ENCODE data around the gene TNFRSF25. TPM values are rescaled to one million over a fixed set of nuclear protein-coding genes. Genes with fewer than 3 reads are reported as not detected.

The TNFRSF25 gene
- total and polyA plus RNA-seq, 2 donors (not counting 3 experiments of a cell fraction or from before 2014, with no cell fraction given) = 33.9 to 38.8 TPM

DNA sequence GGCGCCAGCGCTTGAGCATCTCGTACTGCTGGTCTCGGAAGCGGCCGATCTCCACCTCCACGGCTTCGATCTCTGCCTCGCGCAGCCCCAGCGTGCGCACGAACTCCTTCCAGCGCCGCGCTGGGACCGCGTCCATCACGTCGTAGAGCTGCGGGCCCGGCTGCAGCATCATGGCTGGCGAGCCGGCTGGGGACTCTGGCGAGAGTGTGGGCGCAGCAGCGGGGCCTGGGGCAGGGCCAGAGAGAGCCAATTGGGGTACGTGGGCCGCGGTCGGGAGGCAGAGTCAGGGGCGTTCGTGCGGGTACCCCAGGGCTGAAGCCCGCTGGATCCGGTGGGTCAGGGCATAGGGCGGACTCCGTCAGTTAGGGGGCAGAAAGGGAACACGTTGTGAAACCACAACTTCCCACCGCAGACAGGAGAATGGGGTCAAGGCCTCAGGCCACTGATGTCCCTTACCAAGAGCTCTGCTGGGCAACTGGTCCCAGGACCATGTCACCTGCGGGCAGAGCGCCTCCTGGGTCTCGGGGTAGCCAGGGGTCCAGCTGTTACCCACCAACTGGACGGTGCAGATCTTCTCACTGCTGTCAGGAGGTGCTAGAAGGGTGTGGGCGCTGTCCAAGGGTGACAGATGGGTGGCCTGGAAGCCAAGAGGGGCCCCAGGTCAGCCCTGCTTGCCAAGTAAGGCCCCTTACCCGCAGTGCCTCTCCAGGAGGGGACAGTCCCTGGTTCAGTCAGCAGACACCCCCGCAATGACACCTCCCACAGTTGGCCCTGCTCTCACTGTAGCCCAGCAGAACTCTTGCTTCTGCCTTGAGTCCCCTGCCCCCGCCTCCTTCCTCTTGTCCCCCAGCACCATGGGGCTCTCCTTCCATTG lies 4.2 kb downstream of the TNFRSF25 start:
- Histone ChIP-seq H3K4me1 (ENCODE audit: control insufficient read depth, extremely low read depth, insufficient read depth, low read length) (no peaks in the 10 kb centered on the region), H3K79me2 (ENCODE audit: control insufficient read depth, insufficient read depth, low read length) (no peaks in the 10 kb centered on the region), H3K9me1 (replicated peaks; ENCODE audit: control insufficient read depth, extremely low read depth, insufficient read depth, low read length) (no peaks in the 10 kb centered on the region), H2AFZ (ENCODE audit: low read depth, low read length) (no peak overlapping the region), H3K4me2 (ENCODE audit: insufficient read depth, low read length) (no peak overlapping the region), H4K20me1 (replicated peaks; ENCODE audit: control insufficient read depth, extremely low read depth, insufficient read depth, low read length) (no peaks in the 10 kb centered on the region), H3K9ac (replicated peaks; ENCODE audit: extremely low read depth, insufficient read depth, low read length) (no peak overlapping the region), H3K36me3 (ENCODE audit: control insufficient read depth in 2 of 2, extremely low read depth in 1 of 2, insufficient read depth in 2 of 2, low read length in 2 of 2) (peaks cover 9 to 15% of the 10 kb centered on the region in 2 experiments), H3K4me3 (replicated peaks in 1 of 3; ENCODE audit: insufficient read depth in 1 of 3, low read depth in 1 of 3, low read length in 3 of 3) (no peak overlapping the region), H3K9me3 (replicated peaks; ENCODE audit: control insufficient read depth, insufficient read depth, low read length) (no peaks in the 10 kb centered on the region), H3K27me3 (ENCODE audit: control insufficient read depth in 2 of 2, insufficient read depth in 2 of 2, low read length in 2 of 2) (peaks cover 0 to under 1% of the 10 kb centered on the region in 2 experiments), H3K27ac (ENCODE audit: insufficient read depth, low read depth, low read length) (no peak overlapping the region)
- dilution Hi-C loops (cut with MboI; ENCODE audit: extremely low pct_ligation_motif_present, low sequenced_read_pairs) (no loop called here), intact Hi-C loops (cut with micrococcal nuclease) (no loop called here)
- ChIA-PET CTCF (interaction anchor here (1.0 to 1.2 kb wide), 3 partner anchors 21 to 217 kb away, joined by 3 to 4 read pairs (median 3); no protein-coding TSS in a partner anchor), POLR2A (no interaction called here)
- BruUV-seq (replicated peaks) = no TSS peak
- FAIRE-seq (no peak), DNase-seq (ENCODE audit: low read depth, low spot score) (no peak)
- no peak for TF ChIP-seq MYC (IDR thresholded peaks at IDR 0.05; ENCODE audit: low read depth, low read length)

DNA sequence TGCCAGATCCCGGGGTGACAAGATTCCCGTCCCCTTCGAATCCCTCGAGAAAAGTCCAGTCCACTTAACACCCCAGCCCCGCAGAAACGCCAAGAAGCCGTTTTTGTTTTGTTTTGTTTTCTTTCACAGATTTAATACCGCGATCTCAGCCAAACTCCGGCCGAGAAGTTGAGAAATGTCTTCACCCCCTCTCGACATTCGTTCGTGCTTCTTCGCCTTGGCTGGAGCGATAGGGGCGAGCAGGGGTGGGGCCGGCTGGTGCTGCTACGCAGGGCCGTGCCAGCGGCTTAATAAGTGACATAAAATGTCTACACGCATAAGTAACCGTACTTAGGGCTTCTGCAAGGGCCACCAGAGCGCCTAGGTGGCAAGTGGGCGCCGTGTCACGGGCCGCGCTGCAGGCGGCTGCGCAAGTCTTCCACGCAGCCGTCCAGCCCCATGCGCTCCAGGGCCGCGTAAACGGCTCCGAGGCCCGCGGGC lies 4.9 kb downstream of the TNFRSF25 start:
- intact Hi-C loops (cut with micrococcal nuclease) (no loop called here), dilution Hi-C loops (cut with MboI; ENCODE audit: extremely low pct_ligation_motif_present, low sequenced_read_pairs) (no loop called here)
- Histone ChIP-seq H3K9ac (replicated peaks; ENCODE audit: extremely low read depth, insufficient read depth, low read length) (no peak overlapping the region), H3K27me3 (ENCODE audit: control insufficient read depth in 2 of 2, insufficient read depth in 2 of 2, low read length in 2 of 2) (peaks cover 6% of the 10 kb centered on the region in 2 experiments), H2AFZ (ENCODE audit: low read depth, low read length) (no peak overlapping the region), H4K20me1 (replicated peaks; ENCODE audit: control insufficient read depth, extremely low read depth, insufficient read depth, low read length) (no peaks in the 10 kb centered on the region), H3K36me3 (ENCODE audit: control insufficient read depth in 2 of 2, extremely low read depth in 1 of 2, insufficient read depth in 2 of 2, low read length in 2 of 2) (peaks cover 9 to 14% of the 10 kb centered on the region in 2 experiments), H3K4me1 (ENCODE audit: control insufficient read depth, extremely low read depth, insufficient read depth, low read length) (no peaks in the 10 kb centered on the region), H3K9me3 (replicated peaks; ENCODE audit: control insufficient read depth, insufficient read depth, low read length) (no peaks in the 10 kb centered on the region), H3K4me3 (replicated peaks in 1 of 3; ENCODE audit: insufficient read depth in 1 of 3, low read depth in 1 of 3, low read length in 3 of 3) (no peak overlapping the region), H3K9me1 (replicated peaks; ENCODE audit: control insufficient read depth, extremely low read depth, insufficient read depth, low read length) (no peaks in the 10 kb centered on the region), H3K79me2 (ENCODE audit: control insufficient read depth, insufficient read depth, low read length) (no peaks in the 10 kb centered on the region), H3K27ac (ENCODE audit: insufficient read depth, low read depth, low read length) (no peak overlapping the region), H3K4me2 (ENCODE audit: insufficient read depth, low read length) (no peak overlapping the region)
- no peak for FAIRE-seq
- ChIA-PET POLR2A (no interaction called here), CTCF (interaction anchor here (1.9 kb wide), 1 partner anchor 11 kb away, joined by 6 read pairs; no protein-coding TSS in a partner anchor)
- DNase-seq (ENCODE audit: low read depth, low spot score) = no peak
- TF ChIP-seq, protein P1, sequence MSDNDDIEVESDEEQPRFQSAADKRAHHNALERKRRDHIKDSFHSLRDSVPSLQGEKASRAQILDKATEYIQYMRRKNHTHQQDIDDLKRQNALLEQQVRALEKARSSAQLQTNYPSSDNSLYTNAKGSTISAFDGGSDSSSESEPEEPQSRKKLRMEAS (IDR thresholded peaks at IDR 0.05; ENCODE audit: insufficient read depth, insufficient read length) = no peak
- no peak for TF ChIP-seq MYC (IDR thresholded peaks at IDR 0.05; ENCODE audit: low read depth, low read length)
- TF ChIP-seq POLR2A (IDR thresholded peaks at IDR 0.05; ENCODE audit: low read depth, low read length) = no peak
- no peak for TF ChIP-seq FOS (IDR thresholded peaks at IDR 0.05; ENCODE audit: borderline replicate concordance, insufficient read depth, low read length)
- no peak for TF ChIP-seq GATA2 (IDR thresholded peaks at IDR 0.05; ENCODE audit: insufficient read depth, insufficient read length, low read depth, low read length)
- TF ChIP-seq EZH2 (IDR thresholded peaks at IDR 0.05; ENCODE audit: borderline replicate concordance, low read depth, low read length, severe bottlenecking) = no peak
- TF ChIP-seq POLR2AphosphoS5 (IDR thresholded peaks at IDR 0.05; ENCODE audit: insufficient read depth, low read depth, low read length) = no peak
- TF ChIP-seq, protein P2, sequence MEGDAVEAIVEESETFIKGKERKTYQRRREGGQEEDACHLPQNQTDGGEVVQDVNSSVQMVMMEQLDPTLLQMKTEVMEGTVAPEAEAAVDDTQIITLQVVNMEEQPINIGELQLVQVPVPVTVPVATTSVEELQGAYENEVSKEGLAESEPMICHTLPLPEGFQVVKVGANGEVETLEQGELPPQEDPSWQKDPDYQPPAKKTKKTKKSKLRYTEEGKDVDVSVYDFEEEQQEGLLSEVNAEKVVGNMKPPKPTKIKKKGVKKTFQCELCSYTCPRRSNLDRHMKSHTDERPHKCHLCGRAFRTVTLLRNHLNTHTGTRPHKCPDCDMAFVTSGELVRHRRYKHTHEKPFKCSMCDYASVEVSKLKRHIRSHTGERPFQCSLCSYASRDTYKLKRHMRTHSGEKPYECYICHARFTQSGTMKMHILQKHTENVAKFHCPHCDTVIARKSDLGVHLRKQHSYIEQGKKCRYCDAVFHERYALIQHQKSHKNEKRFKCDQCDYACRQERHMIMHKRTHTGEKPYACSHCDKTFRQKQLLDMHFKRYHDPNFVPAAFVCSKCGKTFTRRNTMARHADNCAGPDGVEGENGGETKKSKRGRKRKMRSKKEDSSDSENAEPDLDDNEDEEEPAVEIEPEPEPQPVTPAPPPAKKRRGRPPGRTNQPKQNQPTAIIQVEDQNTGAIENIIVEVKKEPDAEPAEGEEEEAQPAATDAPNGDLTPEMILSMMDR (IDR thresholded peaks at IDR 0.05; ENCODE audit: extremely low read depth in 1 of 2, insufficient read depth in 1 of 2, low read depth in 1 of 2, low read length in 2 of 2) = no peak
- no peak for TF ChIP-seq JUN (IDR thresholded peaks at IDR 0.05; ENCODE audit: borderline replicate concordance, insufficient read depth, insufficient read length, low read depth)
- TSS peak; percentile 34 for BruUV-seq (replicated peaks)
